Right ventricle myocardium superior (tissue), 1 donor: Measurements from ENCODE around the gene GTF3C2. TPM values are rescaled to one million over a fixed set of nuclear protein-coding genes. Genes with fewer than 3 reads are reported as not detected.
"Not testable (repeated sequence)": the region's sequence is repeated elsewhere in the genome, so short reads cannot be mapped to it uniquely, and the experiment has no call there.

Experiments used
- ATAC-seq: fragments of 200-7000 bp; cut with Tn5 transposase; one replicate; pipeline ENCODE4 v1.9.1; 2020; ENCODE audit warnings: mild to moderate bottlenecking; ENCODE audit not compliant: poor library complexity
- DNase-seq: peaks from one replicate; pipeline ENCODE4 v3.0.0-alpha.2; 2020
- intact Hi-C: fragments of 100-400 bp; cut with DNase I; formaldehyde crosslinking; loops from one replicate; pipeline ENCODE4 v1.11.2; 2022
- total RNA-seq: library from RNA; stranded (reverse); fragmentation: NEBNext Ultra II Directional; extraction: Animal tissue kit (Norgen Biotek cat#: 25700); gene quantifications from one replicate; pipeline ENCODE4 v1.2.1, GENCODE V29; 2021
- donor health status: DM: no; HTN: yes; CAD: no; lungs with severe emphysema.

The GTF3C2 gene
- total RNA-seq, 1 donor from 2014 or later = 14.6 TPM

- DNase-seq = no peak
- intact Hi-C loops = no loop called here
- ATAC-seq = no peak
Measured at GRCh38 chr2:27306573-27307286, 49.8 kb downstream of the GTF3C2 start.

DNA sequence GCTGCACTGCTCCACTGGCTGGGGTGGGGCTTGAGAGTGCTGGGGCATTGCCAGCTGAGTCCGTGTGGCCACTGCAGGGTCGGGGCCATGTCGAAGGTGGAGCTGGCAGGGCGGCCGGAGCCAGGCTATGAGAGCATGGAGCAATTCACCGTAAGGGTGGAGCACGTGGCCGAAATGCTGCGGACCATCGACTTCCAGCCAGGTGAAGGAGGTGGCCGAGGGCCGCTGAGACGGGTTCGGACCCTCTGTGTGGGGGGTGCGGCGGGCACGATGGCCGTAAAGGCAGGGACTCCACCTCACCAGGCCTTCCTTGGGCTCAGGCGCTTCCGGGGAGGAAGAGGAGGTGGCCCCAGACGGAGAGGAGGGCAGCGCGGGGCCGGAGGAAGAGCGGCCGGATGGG, 50.4 kb downstream of the GTF3C2 start:
- ATAC-seq (no peak), DNase-seq (no peak)
- intact Hi-C loops = no loop called here

DNA sequence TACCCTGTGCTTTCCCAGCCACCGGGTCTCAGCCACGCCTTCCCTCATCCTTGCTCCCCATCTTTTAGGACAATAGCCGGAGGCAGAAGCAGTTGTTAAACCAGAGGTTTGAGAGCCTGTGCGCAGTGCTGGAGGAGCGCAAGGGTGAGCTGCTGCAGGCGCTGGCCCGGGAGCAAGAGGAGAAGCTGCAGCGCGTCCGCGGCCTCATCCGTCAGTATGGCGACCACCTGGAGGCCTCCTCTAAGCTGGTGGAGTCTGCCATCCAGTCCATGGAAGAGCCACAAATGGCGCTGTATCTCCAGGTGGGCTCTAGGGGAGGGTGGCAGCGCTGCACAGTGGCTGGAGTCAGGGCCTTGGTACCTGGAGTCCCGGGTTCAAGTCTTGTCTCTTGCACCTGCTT, 51.0 kb downstream of the GTF3C2 start:
- no peak for ATAC-seq
- intact Hi-C loops = no loop called here
- DNase-seq = no peak

DNA sequence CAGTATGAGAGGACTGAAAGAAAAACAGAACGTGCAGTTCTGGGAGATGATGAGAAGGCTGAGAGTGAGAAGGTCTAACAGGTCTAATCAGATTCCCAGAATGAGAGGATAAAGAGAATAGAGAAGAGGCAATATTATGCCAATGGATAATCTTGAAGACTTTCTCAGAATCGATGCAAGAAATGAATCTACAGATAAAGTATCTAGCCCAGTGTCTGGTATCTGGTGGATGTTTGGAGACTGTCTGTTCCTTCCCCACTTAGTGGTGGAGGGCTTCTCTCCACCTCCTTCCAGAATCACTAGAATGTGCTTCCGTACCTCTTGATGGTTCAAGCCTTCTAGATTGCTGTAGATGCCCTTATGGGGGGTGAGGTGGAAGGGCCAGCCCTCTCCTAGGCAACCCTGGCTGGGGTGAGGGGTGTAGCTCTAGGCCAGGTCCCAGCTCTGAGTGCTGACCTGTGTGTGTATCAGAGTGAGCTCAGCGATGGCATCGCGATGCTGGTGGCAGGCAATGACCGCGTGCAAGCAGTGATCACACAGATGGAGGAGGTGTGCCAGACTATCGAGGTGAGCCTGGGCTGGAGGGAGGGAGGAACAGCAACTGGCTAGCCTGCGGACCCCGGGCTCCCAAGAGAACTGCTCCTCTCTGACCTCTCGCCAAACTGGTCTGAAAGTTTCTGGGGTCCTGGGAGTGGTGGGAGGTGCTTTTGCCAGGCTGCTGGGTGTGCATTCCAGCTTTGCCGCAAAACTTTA, 51.9 kb downstream of the GTF3C2 start:
- intact Hi-C loops = no loop called here
- no peak for ATAC-seq
- DNase-seq = no peak

DNA sequence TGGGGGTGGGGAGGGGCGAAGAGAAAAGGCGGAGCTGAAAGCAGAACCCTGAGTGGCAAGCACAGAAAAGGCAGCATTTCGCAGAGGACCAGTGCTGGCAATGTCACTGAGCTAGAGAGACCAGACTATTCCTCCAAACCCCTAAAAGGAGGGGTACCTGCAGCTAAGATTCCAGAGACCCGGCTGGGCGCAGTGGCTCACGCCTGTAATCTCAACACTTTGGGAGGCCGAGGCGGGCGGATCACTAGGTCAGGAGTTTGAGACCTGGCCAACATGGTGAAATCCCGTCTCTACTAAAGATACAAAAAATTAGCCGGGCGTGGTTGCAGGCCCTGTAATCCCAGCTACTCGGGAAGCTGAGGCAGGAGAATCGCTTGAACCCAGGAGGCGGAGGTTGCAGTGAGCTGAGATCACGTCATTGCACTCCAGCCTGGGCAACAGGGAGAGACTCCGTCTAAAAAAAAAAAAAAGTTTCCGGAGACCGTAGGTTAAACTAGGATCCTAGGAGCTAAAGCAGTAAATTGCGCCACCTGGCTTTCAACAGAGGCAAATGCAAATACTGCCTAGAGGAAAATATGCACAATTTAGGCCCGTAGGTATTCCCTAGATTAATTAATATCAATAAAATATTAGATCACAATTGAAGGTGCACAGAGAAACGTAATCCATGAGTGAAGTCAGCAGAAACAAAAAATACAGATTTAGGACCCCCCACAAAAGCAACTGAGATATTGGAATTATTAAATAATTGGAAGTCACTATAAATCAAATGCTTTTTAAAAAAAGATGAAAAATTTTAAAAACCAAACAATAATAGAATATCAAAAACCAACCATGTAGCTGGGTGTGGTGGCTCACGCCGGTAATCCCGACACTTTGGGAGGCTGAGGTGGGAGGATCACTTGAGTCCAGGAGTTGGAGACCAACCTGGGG, 53.2 kb downstream of the GTF3C2 start:
- intact Hi-C loops = no loop called here
- ATAC-seq (peak; percentile 69), DNase-seq (peak; percentile 44)

GRCh38 chr2:27300606-27301005, 56.0 kb downstream of the GTF3C2 start:
- intact Hi-C loops, ATAC-seq, DNase-seq: not testable (repeated sequence)

GRCh38 chr2:27298391-27299080, 58.0 kb downstream of the GTF3C2 start:
- intact Hi-C loops = no loop called here
- no peak for ATAC-seq
- no peak for DNase-seq

DNA sequence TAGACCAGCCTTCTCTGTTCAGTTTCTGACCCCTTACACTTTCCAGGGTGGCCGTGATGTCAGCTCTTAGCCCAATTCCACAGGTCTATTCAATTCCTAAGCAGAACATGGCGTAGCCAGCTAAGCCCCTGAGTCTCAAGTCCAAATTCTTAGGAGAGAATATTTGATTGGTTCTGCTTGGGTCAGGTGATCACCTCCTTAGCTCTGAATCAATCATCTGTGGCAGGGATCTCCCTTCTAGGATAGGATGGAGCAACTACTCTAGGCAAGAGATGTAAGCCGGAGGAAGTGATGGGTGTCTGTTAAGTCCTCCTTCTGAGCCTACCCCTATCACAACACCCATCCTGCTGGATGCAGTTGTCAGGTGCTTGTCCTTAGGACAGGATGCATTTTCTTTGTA, 59.4 kb downstream of the GTF3C2 start:
- DNase-seq (no peak), ATAC-seq (no peak)
- intact Hi-C loops = no loop called here

- DNase-seq (no peak), ATAC-seq (no peak)
- intact Hi-C loops = no loop called here
Measured at GRCh38 chr2:27296481-27296880, 60.1 kb downstream of the GTF3C2 start.

GRCh38 chr2:27294928-27295327, 61.6 kb downstream of the GTF3C2 start:
- no peak for DNase-seq
- intact Hi-C loops = no loop called here
- ATAC-seq = no peak

DNA sequence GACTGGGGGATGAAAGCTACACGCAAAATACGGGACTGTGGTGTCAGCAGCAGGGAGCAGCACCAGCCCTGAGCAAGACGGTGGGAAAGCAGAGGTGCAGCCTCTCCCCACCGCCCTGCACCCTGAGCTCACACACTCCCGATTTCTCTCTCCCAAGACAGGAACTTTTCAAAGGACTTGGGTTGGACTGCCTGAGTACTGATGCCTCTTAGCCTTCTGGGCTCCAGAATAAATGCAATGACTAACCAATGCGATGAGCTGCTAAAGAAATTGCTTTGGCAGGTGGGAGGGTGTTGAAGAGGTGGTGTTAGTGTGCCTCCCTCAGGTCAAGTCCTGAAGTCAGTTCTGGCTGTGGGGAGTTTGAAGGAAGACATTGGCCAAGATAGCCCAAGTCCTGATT, 64.7 kb downstream of the GTF3C2 start:
- DNase-seq = no peak
- intact Hi-C loops = no loop called here
- ATAC-seq = peak; percentile 28

GRCh38 chr2:27290549-27290948, 66.0 kb downstream of the GTF3C2 start:
- no peak for ATAC-seq
- DNase-seq = no peak
- intact Hi-C loops = no loop called here

- intact Hi-C loops = no loop called here
- DNase-seq = no peak
- ATAC-seq = no peak
Measured at GRCh38 chr2:27288610-27289009, 68.0 kb downstream of the GTF3C2 start.

- ATAC-seq (no peak), DNase-seq (no peak)
- intact Hi-C loops = no loop called here
Measured at GRCh38 chr2:27285481-27285880, 71.1 kb downstream of the GTF3C2 start.

DNA sequence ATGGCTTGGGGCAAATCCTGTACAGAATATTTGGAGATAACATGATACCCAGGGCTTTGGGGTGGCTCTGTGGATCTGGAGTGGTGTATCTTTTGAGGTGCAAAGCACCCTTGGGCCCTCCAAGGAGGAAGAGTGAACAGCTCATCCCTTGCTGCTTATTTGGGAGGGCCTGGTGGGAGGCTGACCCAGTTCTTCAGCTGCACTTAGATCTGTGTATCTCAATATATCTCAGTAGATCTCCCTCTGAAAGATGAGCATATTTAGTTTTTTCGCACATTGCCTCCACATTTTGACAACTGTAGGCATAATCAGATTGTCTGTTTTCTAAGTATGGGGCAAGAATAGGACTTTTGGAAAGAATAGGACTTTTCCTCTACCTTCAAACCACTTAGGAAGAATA, 71.6 kb downstream of the GTF3C2 start:
- no peak for ATAC-seq
- no peak for DNase-seq
- intact Hi-C loops = no loop called here

- intact Hi-C loops = no loop called here
- DNase-seq (no peak), ATAC-seq (peak; percentile 59)
Measured at GRCh38 chr2:27282892-27283291, 73.7 kb downstream of the GTF3C2 start.

DNA sequence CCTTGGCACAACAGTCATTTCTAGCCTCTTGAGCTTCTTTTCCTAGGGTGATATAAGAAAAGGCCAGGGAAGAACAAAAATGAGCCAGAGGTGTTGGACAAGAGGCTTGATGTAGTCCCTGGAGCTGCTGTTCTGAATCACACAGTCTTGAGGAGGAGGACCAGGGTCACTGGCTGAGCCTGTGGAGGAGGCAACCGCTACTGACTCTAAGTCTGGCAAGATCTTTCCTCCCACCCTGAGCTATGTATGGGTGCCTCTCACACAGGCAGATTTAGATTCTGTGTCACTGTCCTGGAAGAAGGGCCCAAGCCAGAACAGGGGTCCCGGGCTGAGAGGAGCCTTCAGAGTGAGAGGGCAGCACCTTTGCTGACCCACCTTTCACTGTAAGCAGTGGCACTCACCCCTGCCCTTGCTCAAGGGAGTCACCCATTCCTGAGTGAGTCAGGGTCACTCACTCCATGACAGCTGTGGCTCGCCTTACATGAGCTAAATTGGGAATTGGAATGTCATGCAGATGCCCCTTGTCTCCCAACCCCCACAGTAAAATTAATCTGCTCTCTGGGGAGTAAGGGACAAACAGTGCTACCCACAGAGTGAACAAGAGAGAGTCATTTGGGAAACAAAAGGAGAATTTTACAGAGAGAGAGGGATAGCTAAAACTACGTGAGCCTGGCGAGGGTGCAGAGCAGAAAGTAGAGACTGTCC, 74.6 kb downstream of the GTF3C2 start, which contains the start of gene TRIM54:
Gene TRIM54, plus strand, starts transcription at position 575 of the 705 bp plus-strand sequence. CDS start 303 bp downstream, outside the sequence.
- DNase-seq (no peak), ATAC-seq (peak; percentile 84)
- intact Hi-C loops = no loop called here

DNA sequence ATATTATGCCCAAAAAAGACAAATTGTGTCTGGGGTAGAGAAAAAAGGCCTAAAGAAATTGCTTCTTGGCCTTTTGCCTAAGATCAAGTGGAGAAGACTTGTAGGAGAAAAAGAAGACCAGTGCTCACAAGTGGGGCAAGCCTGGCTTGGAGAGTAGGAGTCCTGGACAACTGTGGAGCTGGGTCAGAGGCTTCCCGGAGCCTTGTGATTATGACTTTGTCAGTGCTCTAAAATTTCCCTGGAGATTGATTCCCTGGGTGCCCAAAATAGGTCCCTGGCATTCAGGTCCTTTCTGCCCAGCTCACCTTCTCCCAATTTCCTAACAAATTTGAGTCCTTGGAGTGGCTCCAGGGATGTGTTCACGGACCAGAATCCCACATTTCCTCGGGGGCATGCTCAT, 75.1 kb downstream of the GTF3C2 start:
- intact Hi-C loops = no loop called here
- DNase-seq (no peak), ATAC-seq (peak; percentile 38)
